ENCODE data around the gene MLF2. TPM values are rescaled to one million over a fixed set of nuclear protein-coding genes. Genes with fewer than 3 reads are reported as not detected.
A peak's percentile ranks its signal among the peaks of the same experiment; 100 is the strongest.

MLF2 gene
- total RNA-seq, 2 donors from 2014 or later: 121 to 138 TPM

GRCh38 chr12:6703631-6704030 lies 49.3 kb downstream of the MLF2 start:
- peaks cover 11 to 27% of the 10 kb centered on the region in 2 donors for H3K27me3 ChIP-seq
- TF ChIP-seq CTCF (IDR thresholded peaks at IDR 0.05): no peak
- no peaks in the 10 kb centered on the region for H3K9me3 ChIP-seq
- H3K27ac ChIP-seq: no peak overlapping the region
- H3K4me3 ChIP-seq: no peak overlapping the region
- no peak for DNase-seq (ENCODE audit: low spot score)
- H3K4me1 ChIP-seq: peaks cover 0 to 18% of the 10 kb centered on the region in 2 donors
- no peaks in the 10 kb centered on the region for H3K36me3 ChIP-seq

GRCh38 chr12:6701078-6701768 lies 51.7 kb downstream of the MLF2 start:
- peaks cover 11 to 28% of the 10 kb centered on the region in 2 donors for H3K27me3 ChIP-seq
- peak overlapping the region in 1 of 2 donors; percentile 53 for H3K4me3 ChIP-seq
- H3K36me3 ChIP-seq: no peaks in the 10 kb centered on the region
- H3K4me1 ChIP-seq: peaks cover 0 to 18% of the 10 kb centered on the region in 2 donors
- TF ChIP-seq CTCF (IDR thresholded peaks at IDR 0.05): no peak
- H3K9me3 ChIP-seq: no peaks in the 10 kb centered on the region
- no peak overlapping the region for H3K27ac ChIP-seq
- DNase-seq (ENCODE audit: low spot score): no peak

DNA sequence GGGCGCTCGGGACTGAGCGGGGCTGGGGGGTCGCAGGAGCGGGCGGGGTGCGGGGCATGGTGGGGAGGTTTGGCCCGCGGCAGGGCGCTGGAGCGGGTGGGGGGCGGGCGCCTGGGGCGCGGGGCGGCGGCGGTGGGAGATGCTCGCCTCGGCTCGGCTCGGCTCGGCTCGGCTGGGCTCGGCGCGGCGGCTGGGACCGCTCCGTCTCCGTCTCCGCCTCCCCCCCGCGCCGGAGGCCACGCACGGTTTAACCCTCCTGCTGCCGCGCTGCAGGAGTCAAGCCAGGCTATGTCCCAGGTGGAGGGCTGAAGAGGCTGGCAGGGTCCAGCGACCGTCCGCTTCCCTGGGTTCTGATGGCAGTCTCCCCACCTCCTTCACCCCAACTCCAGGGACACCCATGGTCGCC lies 52.3 kb downstream of the MLF2 start, which contains the start of gene PIANP:
PIANP (minus strand) TSS at position 170 of the 406 bp plus-strand sequence. CDS start 2,754 bp downstream, outside the sequence.
- Histone ChIP-seq H3K4me3 (peak within 1 kb of the TSS; percentile 39 to 53), H3K27ac (no peak within 1 kb of the TSS), H3K27me3 (peaks cover 11 to 28% of the 10 kb centered on the region in 2 donors), H3K36me3 (no peaks in the 10 kb centered on the region), H3K9me3 (no peaks in the 10 kb centered on the region), H3K4me1 (peaks cover 0 to 18% of the 10 kb centered on the region in 2 donors)
- no peak for DNase-seq (ENCODE audit: low spot score)
- TF ChIP-seq CTCF (IDR thresholded peaks at IDR 0.05): no peak

DNA sequence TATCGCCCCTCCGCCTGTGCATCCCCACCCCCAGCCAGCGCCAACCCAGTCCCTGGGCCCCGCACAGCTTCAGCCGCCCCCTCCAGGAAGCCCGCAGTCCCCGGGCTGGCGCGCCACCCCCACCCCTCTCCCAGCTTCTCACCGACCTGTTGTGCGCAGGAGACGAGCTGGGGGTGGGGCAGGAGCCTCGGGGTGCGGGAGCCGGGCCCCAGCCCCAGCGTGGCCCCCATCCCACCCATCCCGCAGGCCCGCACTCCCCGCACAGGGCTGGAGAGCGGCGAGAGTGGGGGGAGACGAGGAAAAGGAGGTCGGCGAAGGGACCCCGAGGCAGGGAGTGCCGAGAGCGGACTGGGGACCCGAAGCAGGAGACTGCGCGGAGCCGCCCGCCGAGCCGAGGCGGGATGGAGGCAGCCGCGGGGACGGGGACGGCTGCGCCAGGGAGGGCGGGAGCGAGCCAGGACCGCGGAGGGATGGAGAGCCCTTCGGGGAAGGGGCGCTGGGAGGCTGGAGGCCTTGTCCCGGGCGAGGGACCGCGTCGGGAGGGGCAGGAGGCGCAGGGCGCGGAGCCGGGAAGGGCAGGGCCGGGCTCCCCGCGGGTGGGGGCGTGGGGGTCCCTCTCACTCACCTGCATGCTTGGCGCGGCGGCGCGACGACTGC lies 52.8 kb downstream of the MLF2 start:
- Histone ChIP-seq H3K27me3 (peaks cover 11 to 28% of the 10 kb centered on the region in 2 donors), H3K4me3 (peak overlapping the region; percentile 39 to 53), H3K4me1 (peaks cover 0 to 18% of the 10 kb centered on the region in 2 donors), H3K36me3 (no peaks in the 10 kb centered on the region), H3K27ac (no peak overlapping the region), H3K9me3 (no peaks in the 10 kb centered on the region)
- DNase-seq (ENCODE audit: low spot score): no peak
- no peak for TF ChIP-seq CTCF (IDR thresholded peaks at IDR 0.05)

DNA sequence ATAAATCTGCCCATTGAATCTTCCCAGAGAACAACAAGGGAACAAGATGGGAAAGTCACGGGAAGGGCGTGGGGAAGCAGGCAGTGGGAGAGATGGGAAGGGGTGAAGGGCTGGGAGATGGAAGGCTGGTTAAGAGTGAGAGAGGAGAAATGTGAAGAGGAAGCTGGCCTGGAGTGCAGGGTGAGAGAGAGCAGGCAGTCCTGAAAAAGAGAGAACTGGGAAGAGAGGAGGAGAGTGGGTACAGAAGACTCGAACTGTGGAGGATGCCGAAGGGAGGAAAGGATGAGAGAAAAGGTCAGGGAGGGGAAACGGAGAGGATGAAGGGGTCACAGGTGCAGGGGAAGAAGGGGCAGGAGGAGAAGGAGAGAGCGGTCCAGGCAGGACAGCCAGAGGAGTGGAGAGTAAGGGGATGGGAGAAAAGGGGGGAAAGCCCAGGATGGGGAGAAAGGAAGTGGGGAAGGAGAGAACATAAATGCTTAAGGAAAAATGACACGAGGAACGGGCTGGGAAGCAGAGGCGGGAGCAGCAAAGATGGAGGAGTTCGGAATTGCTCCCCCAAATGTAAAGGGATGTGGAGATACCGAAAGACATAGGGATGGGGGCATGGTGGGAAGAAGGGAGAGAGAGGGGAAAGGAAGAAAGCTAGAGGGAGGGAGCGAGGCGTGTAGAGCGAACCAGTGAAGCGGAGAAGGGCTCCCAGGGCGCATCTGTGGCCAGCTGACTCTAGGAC lies 53.5 kb downstream of the MLF2 start:
- Histone ChIP-seq H3K36me3 (no peaks in the 10 kb centered on the region), H3K4me3 (peak overlapping the region; percentile 39 to 53)

More for the DNA sequence above, 53.5 kb downstream of the MLF2 start:
- no peak for TF ChIP-seq CTCF (IDR thresholded peaks at IDR 0.05)
- Histone ChIP-seq H3K4me1 (peaks cover 0 to 18% of the 10 kb centered on the region in 2 donors), H3K27me3 (peaks cover 11 to 28% of the 10 kb centered on the region in 2 donors), H3K27ac (no peak overlapping the region), H3K9me3 (no peaks in the 10 kb centered on the region)
- no peak for DNase-seq (ENCODE audit: low spot score)
